OCI-LY3 (cell line): Measurements from ENCODE around the gene HIPK2.

Experiments
- H2AFZ ChIP-seq: fragments of 200-600, 300-600 bp; shearing (Covaris generic); 2 replicates; pipeline ENCODE4 v1.6.0; 2014; ENCODE audit warnings: antibody characterized with exemption, low read depth, low read length
- H3K27ac ChIP-seq: fragments of 200-600, 300-600 bp; sonication (generic); 2 replicates; pipeline ENCODE4 v1.5.1; 2014; ENCODE audit warnings: mild to moderate bottlenecking, low read length, moderate library complexity, mixed read lengths
- H3K27me3 ChIP-seq: fragments of 200-600, 300-600 bp; sonication (generic); 2 replicates; pipeline ENCODE4 v1.6.1; 2014; ENCODE audit warnings: low read depth, low read length, mixed read lengths
- H3K36me3 ChIP-seq: fragments of 200-600, 300-600 bp; sonication (generic); replicated peaks from 2 replicates; pipeline ENCODE3; 2014; ENCODE audit warnings: low read depth, low read length, mixed read lengths
- H3K4me1 ChIP-seq: fragments of 300-600, 200-600 bp; sonication (generic); 2 replicates; pipeline ENCODE4 v1.6.1; 2014; ENCODE audit warnings: low read length, mixed read lengths
- H3K4me2 ChIP-seq: fragments of 200-600, 300-600 bp; sonication (generic); 2 replicates; pipeline ENCODE4 v1.6.1; 2014; ENCODE audit warnings: low read length, mixed read lengths
- H3K4me3 ChIP-seq: fragments of 300-600, 200-600 bp; sonication (generic); 2 replicates; pipeline ENCODE4 v1.5.1; 2014; ENCODE audit warnings: antibody characterized with exemption, mild to moderate bottlenecking, low read length, moderate library complexity
- H3K79me2 ChIP-seq: fragments of 300-600, 200-600 bp; shearing (Covaris generic); 2 replicates; pipeline ENCODE4 v1.6.1; 2014; ENCODE audit warnings: mild to moderate bottlenecking, low read length, mixed read lengths
- H3K9ac ChIP-seq: fragments of 300-600, 200-600 bp; shearing (Covaris generic); 2 replicates; pipeline ENCODE4 v1.6.0; 2014; ENCODE audit warnings: mild to moderate bottlenecking, low read length, moderate library complexity
- H3K9me3 ChIP-seq: fragments of 200-600, 300-600 bp; shearing (Covaris generic); 2 replicates; pipeline ENCODE4 v1.6.1; 2014; ENCODE audit warnings: low read length, mixed read lengths; ENCODE audit not compliant: insufficient read depth
- H4K20me1 ChIP-seq: fragments of 200-600, 300-600 bp; sonication (generic); 2 replicates; pipeline ENCODE4 v1.6.1; 2016; ENCODE audit warnings: low read length, mixed read lengths; ENCODE audit not compliant: insufficient read depth
- EZH2phosphoT487 ChIP-seq: fragments of 200-600 bp; shearing (Covaris generic); IDR thresholded peaks from 2 replicates; pipeline ENCODE4 v1.6.1; 2018; ENCODE audit warnings: antibody characterized with exemption, mixed run types, low read depth
- TF ChIP-seq, protein P1 (sequence below): fragments of 200-600, 300-600 bp; sonication (generic); IDR thresholded peaks from 2 replicates; pipeline ENCODE4 v1.5.1; 2014; ENCODE audit warnings: antibody characterized with exemption, low read length, low read depth

Gene HIPK2

DNA sequence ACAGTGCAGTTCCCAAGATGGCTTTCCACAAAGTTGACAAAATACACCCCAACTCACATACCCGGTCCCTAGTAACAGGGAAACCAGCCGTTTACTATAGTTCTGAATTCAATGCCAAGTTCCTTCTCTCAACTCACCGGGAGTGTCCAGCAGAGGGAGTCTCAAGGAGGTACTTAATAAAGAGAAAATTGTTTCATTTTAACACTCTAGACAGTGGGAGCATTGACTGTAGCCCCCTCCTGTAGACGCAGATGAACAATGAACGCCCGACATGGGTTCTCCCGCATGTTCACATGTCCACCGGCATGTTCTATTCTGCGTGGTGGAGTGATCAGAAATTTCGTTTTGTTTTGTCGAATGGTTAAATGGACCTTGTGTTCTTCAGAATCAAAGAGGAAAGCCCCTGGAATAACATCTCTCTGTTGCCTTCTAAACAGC is 1.9 kb downstream of the HIPK2 start:
- H3K9me3 ChIP-seq = no peaks in the 10 kb centered on the region
- H2AFZ ChIP-seq = no peak overlapping the region
- H3K36me3 ChIP-seq = no peaks in the 10 kb centered on the region
- peaks cover 72% of the 10 kb centered on the region for H3K27me3 ChIP-seq
- H3K27ac ChIP-seq = no peak overlapping the region
- no peak for TF ChIP-seq EZH2phosphoT487
- TF ChIP-seq, protein P1, sequence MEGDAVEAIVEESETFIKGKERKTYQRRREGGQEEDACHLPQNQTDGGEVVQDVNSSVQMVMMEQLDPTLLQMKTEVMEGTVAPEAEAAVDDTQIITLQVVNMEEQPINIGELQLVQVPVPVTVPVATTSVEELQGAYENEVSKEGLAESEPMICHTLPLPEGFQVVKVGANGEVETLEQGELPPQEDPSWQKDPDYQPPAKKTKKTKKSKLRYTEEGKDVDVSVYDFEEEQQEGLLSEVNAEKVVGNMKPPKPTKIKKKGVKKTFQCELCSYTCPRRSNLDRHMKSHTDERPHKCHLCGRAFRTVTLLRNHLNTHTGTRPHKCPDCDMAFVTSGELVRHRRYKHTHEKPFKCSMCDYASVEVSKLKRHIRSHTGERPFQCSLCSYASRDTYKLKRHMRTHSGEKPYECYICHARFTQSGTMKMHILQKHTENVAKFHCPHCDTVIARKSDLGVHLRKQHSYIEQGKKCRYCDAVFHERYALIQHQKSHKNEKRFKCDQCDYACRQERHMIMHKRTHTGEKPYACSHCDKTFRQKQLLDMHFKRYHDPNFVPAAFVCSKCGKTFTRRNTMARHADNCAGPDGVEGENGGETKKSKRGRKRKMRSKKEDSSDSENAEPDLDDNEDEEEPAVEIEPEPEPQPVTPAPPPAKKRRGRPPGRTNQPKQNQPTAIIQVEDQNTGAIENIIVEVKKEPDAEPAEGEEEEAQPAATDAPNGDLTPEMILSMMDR = peak; percentile 69
- H3K79me2 ChIP-seq = no peaks in the 10 kb centered on the region
- peak overlapping the region; percentile 88 for H3K4me2 ChIP-seq
- peak overlapping the region; percentile 76 for H3K4me3 ChIP-seq
- peaks cover 15% of the 10 kb centered on the region for H4K20me1 ChIP-seq
- H3K9ac ChIP-seq = peak overlapping the region; percentile 46; the same call in 1 of the 2 replicates
- H3K4me1 ChIP-seq = peaks cover 33% of the 10 kb centered on the region

DNA sequence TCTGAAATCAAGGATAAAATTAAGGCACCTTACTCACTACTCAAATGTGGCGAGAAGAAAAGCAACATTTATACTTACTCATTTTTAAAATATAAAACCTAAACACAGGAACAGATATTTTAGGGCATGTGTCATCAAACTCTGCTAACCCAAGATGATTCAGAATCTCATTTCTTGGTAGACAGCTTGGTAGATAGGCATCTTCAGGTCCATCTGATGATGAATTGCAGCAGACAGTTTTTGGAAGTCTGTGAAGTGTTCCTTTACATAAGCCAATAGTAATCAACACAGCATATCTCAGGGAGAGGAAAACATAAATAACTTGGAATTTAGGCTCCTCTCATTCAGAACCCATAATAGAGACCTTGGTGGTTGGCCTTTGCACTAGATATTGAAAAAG is 3.4 kb downstream of the HIPK2 start:
- Histone ChIP-seq H3K27me3 (peaks cover 65% of the 10 kb centered on the region), H3K4me1 (peaks cover 33% of the 10 kb centered on the region), H3K4me2 (no peak overlapping the region), H3K79me2 (no peaks in the 10 kb centered on the region), H3K9ac (no peak overlapping the region), H3K36me3 (no peaks in the 10 kb centered on the region), H2AFZ (no peak overlapping the region), H4K20me1 (peaks cover 18% of the 10 kb centered on the region), H3K27ac (no peak overlapping the region), H3K9me3 (no peaks in the 10 kb centered on the region), H3K4me3 (no peak overlapping the region)
- TF ChIP-seq, protein P1 = no peak

DNA sequence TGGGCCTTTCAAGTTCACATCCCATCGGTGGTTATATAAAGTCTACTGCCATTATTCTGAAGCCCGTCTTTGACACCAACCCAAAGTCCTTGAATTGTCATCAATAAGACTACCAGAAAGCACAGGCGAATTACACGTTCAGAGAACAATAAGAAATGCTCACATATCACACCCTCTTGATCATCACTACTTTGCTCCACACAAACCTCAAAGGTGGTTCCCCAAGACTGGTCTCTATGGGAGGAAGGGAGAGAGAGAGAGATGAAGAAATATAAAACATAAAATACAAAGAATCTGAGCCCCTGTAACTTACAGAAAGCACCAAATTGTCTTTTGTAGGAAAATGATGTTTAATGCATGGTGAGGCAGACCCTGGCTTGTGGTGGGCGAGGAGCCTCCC is 4.4 kb downstream of the HIPK2 start:
- peak overlapping the region; percentile 17 for H3K4me2 ChIP-seq
- no peak overlapping the region for H3K9ac ChIP-seq
- no peak overlapping the region for H2AFZ ChIP-seq
- no peaks in the 10 kb centered on the region for H3K36me3 ChIP-seq
- H3K9me3 ChIP-seq = no peaks in the 10 kb centered on the region
- no peaks in the 10 kb centered on the region for H3K79me2 ChIP-seq
- TF ChIP-seq, protein P1 = no peak
- TF ChIP-seq EZH2phosphoT487 = no peak
- no peak overlapping the region for H3K4me3 ChIP-seq
- H3K27ac ChIP-seq = no peak overlapping the region
- H4K20me1 ChIP-seq = peaks cover 18% of the 10 kb centered on the region
- H3K27me3 ChIP-seq = peaks cover 55% of the 10 kb centered on the region
- peaks cover 33% of the 10 kb centered on the region for H3K4me1 ChIP-seq

DNA sequence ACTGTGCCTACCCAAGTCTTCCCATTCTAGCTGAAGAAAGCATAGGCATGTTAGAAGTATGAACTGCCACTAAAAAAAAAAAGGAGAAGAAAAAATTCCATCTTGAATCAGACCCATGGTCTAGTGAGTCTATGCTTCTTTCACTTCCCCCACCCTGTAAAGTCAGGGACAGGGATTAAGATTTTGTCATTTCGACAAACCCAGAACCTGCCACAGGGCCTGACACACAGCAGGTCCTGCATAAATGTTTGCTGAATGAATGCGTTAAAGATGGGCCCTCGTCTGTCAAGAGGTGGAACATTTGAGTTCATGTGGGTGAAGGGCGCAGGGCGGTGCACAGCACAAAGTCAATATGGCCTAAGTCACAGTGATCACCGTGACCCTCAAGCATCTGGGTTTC is 4.9 kb downstream of the HIPK2 start:
- H3K27me3 ChIP-seq = peaks cover 52% of the 10 kb centered on the region
- H2AFZ ChIP-seq = no peak overlapping the region
- H3K4me1 ChIP-seq = peaks cover 33% of the 10 kb centered on the region
- H3K4me3 ChIP-seq = no peak overlapping the region
- no peak for TF ChIP-seq EZH2phosphoT487
- TF ChIP-seq, protein P1 = no peak
- H3K4me2 ChIP-seq = peak overlapping the region; percentile 17
- no peak overlapping the region for H3K27ac ChIP-seq
- no peak overlapping the region for H3K9ac ChIP-seq
- H4K20me1 ChIP-seq = peaks cover 18% of the 10 kb centered on the region
- no peaks in the 10 kb centered on the region for H3K9me3 ChIP-seq
- H3K79me2 ChIP-seq = no peaks in the 10 kb centered on the region
- no peaks in the 10 kb centered on the region for H3K36me3 ChIP-seq
